Activated T-cell treated with anti-CD3 and anti-CD28 coated beads, Interleukin-2, amount 50 U/mL, for 72 hours (primary cell): ENCODE data around the gene MUC5AC. TPM values are rescaled to one million over a fixed set of nuclear protein-coding genes. Genes with fewer than 3 reads are reported as not detected.
"Not testable (repeated sequence)": the region's sequence is repeated elsewhere in the genome, so short reads cannot be mapped to it uniquely, and the experiment has no call there.

Experiments used
- ATAC-seq, 2 donors: fragments of 150-1000 bp; cut with Tn5 transposase; replicated peaks in 1 of 2; 2 replicates each; pipeline ENCODE4 v1.10.0; 2021; ENCODE audit warnings: moderate library complexity in 2 of 2, mild to moderate bottlenecking in 1 of 2
- DNase-seq, 2 donors: peaks; one replicate each; pipeline ENCODE4 v3.0.0; 2021 to 2022; ENCODE audit warnings: mixed read lengths in 1 of 2
- H3K27ac Mint-ChIP-seq: one replicate; pipeline ENCODE4 v1.8.0; 2022; ENCODE audit warnings: mild to moderate bottlenecking, moderate library complexity, mixed read lengths
- H3K27me3 Mint-ChIP-seq: one replicate; pipeline ENCODE4 v1.8.0; 2022; ENCODE audit warnings: low read depth, mixed read lengths
- H3K36me3 Mint-ChIP-seq, 2 donors: one replicate each; pipeline ENCODE4 v1.8.0; 2022; ENCODE audit warnings: mixed read lengths in 2 of 2, mild to moderate bottlenecking in 1 of 2; ENCODE audit not compliant: insufficient read depth in 2 of 2
- H3K4me1 Mint-ChIP-seq: one replicate; pipeline ENCODE4 v1.8.0; 2022; ENCODE audit warnings: low read depth, mixed read lengths
- H3K4me3 Mint-ChIP-seq, 2 donors: one replicate each; pipeline ENCODE4 v1.8.0; 2022; ENCODE audit warnings: mild to moderate bottlenecking in 2 of 2, mixed read lengths in 2 of 2, moderate library complexity in 2 of 2
- H3K9me3 Mint-ChIP-seq, 2 donors: one replicate each; pipeline ENCODE4 v1.8.0; 2022; ENCODE audit warnings: mixed read lengths in 2 of 2
- total RNA-seq, 2 donors: library from RNA; stranded (reverse); gene quantifications; one replicate each; pipeline ENCODE4 v1.2.3, GENCODE V29; 2022

Gene MUC5AC, protein sequence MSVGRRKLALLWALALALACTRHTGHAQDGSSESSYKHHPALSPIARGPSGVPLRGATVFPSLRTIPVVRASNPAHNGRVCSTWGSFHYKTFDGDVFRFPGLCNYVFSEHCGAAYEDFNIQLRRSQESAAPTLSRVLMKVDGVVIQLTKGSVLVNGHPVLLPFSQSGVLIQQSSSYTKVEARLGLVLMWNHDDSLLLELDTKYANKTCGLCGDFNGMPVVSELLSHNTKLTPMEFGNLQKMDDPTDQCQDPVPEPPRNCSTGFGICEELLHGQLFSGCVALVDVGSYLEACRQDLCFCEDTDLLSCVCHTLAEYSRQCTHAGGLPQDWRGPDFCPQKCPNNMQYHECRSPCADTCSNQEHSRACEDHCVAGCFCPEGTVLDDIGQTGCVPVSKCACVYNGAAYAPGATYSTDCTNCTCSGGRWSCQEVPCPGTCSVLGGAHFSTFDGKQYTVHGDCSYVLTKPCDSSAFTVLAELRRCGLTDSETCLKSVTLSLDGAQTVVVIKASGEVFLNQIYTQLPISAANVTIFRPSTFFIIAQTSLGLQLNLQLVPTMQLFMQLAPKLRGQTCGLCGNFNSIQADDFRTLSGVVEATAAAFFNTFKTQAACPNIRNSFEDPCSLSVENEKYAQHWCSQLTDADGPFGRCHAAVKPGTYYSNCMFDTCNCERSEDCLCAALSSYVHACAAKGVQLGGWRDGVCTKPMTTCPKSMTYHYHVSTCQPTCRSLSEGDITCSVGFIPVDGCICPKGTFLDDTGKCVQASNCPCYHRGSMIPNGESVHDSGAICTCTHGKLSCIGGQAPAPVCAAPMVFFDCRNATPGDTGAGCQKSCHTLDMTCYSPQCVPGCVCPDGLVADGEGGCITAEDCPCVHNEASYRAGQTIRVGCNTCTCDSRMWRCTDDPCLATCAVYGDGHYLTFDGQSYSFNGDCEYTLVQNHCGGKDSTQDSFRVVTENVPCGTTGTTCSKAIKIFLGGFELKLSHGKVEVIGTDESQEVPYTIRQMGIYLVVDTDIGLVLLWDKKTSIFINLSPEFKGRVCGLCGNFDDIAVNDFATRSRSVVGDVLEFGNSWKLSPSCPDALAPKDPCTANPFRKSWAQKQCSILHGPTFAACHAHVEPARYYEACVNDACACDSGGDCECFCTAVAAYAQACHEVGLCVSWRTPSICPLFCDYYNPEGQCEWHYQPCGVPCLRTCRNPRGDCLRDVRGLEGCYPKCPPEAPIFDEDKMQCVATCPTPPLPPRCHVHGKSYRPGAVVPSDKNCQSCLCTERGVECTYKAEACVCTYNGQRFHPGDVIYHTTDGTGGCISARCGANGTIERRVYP (N-terminal part only)
- total RNA-seq: not detected

- DNase-seq (no peak), ATAC-seq (no peak)
- Mint-ChIP-seq H3K27ac (no peak within 1 kb of the TSS), H3K9me3 (no peaks in the 10 kb centered on the region), H3K4me3 (no peak within 1 kb of the TSS), H3K36me3 (no peaks in the 10 kb centered on the region), H3K4me1 (no peaks in the 10 kb centered on the region), H3K27me3 (no peaks in the 10 kb centered on the region)
These were observed at the start of gene MUC5AC for GRCh38 chr11:1157645-1158591. Gene MUC5AC (plus strand): TSS chr11:1157953. CDS start chr11:1158000, 47 bp downstream.

DNA sequence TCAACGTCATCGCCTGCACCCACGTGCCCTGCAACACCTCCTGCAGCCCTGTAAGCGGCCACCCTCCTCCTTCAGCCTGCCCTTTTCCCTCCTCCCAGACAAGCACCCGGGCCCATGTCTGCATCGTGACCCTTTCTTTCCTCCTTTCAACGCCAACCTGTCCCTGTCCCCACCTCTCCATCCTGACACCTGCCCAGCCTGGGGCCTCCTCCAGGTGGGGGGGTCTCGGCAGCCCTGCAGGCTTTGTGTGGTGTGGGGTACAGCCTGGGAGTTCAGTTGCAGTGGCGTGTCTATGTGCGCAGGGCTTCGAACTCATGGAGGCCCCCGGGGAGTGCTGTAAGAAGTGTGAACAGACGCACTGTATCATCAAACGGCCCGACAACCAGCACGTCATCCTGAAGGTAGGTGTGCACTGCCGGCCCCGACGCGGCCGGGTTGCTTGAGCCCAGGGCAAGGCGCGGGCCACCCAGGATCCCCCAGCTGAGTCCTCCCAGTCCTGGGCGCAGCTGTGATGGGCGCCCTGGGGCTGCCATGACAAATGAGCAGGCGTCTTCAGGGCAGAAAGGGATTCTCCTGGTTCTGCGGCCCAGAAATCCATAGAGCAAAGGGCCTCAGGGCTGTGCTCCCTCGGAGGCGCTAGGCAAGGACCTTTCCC is 49.4 kb upstream of the MUC5AC start:
- no peak for DNase-seq
- Mint-ChIP-seq H3K27me3 (no peaks in the 10 kb centered on the region), H3K9me3 (no peaks in the 10 kb centered on the region), H3K4me1 (no peaks in the 10 kb centered on the region), H3K4me3 (no peak overlapping the region), H3K36me3 (no peaks in the 10 kb centered on the region), H3K27ac (no peak overlapping the region)
- no peak for ATAC-seq

DNA sequence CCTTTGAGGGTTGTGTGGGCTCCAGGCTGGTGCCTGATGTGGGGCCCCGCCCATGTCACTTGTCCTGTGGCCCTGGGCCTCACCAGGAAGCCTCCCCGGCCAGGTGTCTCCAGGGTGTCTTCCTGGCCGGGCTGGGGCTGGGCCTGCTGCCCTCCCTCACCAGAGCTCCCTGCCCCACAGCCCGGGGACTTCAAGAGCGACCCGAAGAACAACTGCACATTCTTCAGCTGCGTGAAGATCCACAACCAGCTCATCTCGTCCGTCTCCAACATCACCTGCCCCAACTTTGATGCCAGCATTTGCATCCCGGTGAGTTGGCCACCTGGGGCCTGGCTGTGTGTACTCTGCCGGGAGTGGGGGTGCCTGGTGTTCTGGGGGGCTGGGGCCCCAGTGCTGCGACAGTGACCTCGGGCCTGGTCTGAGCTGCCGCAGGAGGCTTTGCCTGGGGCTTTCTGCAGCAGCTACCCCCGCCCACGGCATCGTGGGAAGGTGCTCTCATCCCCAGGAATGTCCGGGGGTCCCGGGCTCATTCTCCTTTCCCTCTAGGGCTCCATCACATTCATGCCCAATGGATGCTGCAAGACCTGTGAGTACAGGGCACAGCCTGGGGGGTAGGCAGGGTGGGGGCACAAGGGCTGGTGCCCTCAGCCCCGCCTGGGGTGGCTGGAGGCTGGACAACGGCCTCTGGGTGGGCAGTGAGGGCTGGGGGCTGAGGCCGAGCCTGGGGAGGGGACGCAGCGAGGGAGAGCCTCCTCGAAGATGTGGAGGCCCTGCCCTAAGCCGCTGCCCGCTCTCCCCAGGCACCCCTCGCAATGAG is 48.4 kb upstream of the MUC5AC start:
- no peak for ATAC-seq
- H3K27me3 Mint-ChIP-seq: no peaks in the 10 kb centered on the region
- no peak for DNase-seq
- H3K9me3 Mint-ChIP-seq: no peaks in the 10 kb centered on the region
- no peaks in the 10 kb centered on the region for H3K4me1 Mint-ChIP-seq
- no peak overlapping the region for H3K4me3 Mint-ChIP-seq
- H3K27ac Mint-ChIP-seq: no peak overlapping the region
- no peaks in the 10 kb centered on the region for H3K36me3 Mint-ChIP-seq

- ATAC-seq: no peak
- Mint-ChIP-seq H3K36me3 (no peaks in the 10 kb centered on the region), H3K9me3 (no peaks in the 10 kb centered on the region), H3K4me3 (no peak overlapping the region), H3K4me1 (no peaks in the 10 kb centered on the region), H3K27ac (no peak overlapping the region), H3K27me3 (no peaks in the 10 kb centered on the region)
- no peak for DNase-seq
These were observed 47.6 kb upstream of the MUC5AC start for GRCh38 chr11:1109918-1110705.

DNA sequence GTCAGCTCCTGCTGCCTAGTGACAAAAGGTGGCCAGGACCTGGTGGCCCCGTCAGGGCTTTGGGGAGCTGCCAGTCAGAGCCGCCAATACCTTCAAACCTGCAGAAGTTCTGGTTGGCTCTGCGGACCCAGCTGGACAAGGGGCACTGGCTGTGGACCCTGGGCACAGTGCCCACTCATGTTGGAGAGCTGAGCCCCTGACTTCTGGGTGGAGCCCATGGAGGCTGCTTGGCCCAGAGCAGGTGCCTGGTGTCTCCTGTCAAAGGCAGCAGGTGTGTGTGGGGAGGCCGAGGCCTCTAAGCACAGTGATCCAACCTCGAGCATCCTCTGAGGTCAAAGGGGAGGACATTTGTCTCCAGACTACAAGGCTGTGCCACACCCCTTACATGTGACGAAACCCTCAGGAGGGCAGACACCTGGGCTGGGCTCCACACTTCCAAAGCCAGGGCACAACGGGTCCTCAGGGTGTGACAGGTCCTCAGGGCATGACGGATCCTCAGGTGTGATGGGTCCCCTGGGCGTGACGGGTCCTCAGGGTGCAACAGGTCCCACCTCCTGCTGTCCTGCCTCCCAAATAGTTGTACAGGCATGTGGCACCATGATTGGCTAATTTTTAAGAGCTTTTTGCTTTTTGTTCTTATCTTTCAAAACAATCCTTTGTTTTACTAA is 46.1 kb upstream of the MUC5AC start:
- no peaks in the 10 kb centered on the region for H3K9me3 Mint-ChIP-seq
- H3K36me3 Mint-ChIP-seq: no peaks in the 10 kb centered on the region
- no peaks in the 10 kb centered on the region for H3K4me1 Mint-ChIP-seq
- ATAC-seq: no peak
- no peak overlapping the region for H3K27ac Mint-ChIP-seq
- no peak for DNase-seq
- H3K27me3 Mint-ChIP-seq: no peaks in the 10 kb centered on the region
- H3K4me3 Mint-ChIP-seq: no peak overlapping the region

DNA sequence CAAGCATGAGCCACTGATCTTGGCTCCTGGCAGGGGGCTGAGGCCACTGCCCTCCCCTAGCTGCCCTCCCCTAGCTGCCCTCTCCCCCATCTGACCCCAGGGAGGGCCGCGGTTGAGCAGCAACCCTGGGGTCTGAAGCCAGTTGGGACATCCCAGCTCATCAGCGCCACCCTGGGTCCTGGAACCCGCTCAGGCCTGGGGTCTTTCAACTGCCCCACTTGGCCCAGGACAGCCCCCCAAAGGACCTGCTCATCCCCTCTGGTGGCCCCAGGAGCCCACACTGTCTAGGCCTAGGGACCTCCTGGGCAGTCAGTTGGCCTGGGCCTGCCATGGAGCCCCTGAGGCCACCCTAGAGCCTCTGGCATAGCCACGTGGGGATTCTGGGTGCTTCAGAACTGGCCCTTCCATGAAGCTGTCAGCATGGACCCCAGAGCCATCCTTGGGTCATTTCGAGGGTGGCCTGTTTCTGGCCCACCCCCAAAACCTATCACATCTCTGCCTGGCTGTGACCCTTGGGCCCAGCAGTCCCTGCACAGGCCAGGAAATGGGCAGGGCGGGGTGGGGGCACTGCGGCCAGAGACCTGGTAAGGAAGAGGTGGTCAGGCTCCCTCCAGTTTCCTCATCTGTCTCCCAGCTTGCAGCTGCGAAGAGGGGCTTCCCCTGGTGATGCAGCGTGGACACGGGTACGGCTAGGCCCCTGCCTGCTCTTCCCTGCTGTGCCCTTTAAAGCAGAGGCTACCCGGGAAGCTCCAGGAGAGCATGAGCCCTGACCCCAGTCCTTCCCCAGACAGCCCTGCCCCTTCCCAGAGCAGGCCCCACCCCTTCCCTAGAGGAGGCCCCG is 45.2 kb upstream of the MUC5AC start:
- Mint-ChIP-seq H3K27ac (no peak overlapping the region), H3K4me1 (no peaks in the 10 kb centered on the region), H3K27me3 (no peaks in the 10 kb centered on the region), H3K9me3 (no peaks in the 10 kb centered on the region), H3K4me3 (no peak overlapping the region), H3K36me3 (no peaks in the 10 kb centered on the region)
- DNase-seq (no peak), ATAC-seq (no peak)

- DNase-seq: no peak
- H3K9me3 Mint-ChIP-seq: no peaks in the 10 kb centered on the region
- H3K36me3 Mint-ChIP-seq: no peaks in the 10 kb centered on the region
- no peak overlapping the region for H3K27ac Mint-ChIP-seq
- H3K4me3 Mint-ChIP-seq: no peak overlapping the region
- no peaks in the 10 kb centered on the region for H3K4me1 Mint-ChIP-seq
- peak in 1 of 2 donors; percentile 21 for ATAC-seq
- no peaks in the 10 kb centered on the region for H3K27me3 Mint-ChIP-seq
These were observed 44.1 kb upstream of the MUC5AC start for GRCh38 chr11:1113405-1114201.

DNA sequence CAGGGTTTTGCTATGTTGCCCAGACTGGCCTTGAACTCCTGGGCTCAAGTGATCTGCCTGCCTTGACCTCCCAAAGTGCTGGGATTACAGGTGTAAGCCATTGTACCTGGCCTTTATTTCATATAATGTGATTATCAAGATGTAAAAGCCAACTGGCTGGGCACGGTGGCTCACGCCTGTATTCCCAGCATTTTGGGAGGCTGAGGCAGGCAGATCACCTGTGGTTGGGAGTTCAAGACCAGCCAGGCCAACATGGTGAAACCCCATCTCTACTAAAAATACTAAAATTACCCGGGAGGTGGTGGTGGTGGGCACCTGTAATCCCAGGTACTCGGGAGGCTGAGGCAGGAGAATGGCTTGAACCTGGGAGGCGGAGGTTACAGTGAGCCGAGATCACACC is 42.5 kb upstream of the MUC5AC start:
- ATAC-seq, H3K4me3 Mint-ChIP-seq, H3K36me3 Mint-ChIP-seq, H3K27me3 Mint-ChIP-seq, H3K4me1 Mint-ChIP-seq, DNase-seq, H3K9me3 Mint-ChIP-seq, H3K27ac Mint-ChIP-seq: not testable (repeated sequence)

GRCh38 chr11:1116104-1116503 is 41.6 kb upstream of the MUC5AC start:
- no peak overlapping the region for H3K27ac Mint-ChIP-seq
- H3K4me1 Mint-ChIP-seq: no peaks in the 10 kb centered on the region
- no peak for ATAC-seq
- no peaks in the 10 kb centered on the region for H3K27me3 Mint-ChIP-seq
- no peaks in the 10 kb centered on the region for H3K36me3 Mint-ChIP-seq
- DNase-seq: no peak
- H3K4me3 Mint-ChIP-seq: no peak overlapping the region
- H3K9me3 Mint-ChIP-seq: no peaks in the 10 kb centered on the region
